OCI-LY7 (cell line): ENCODE measurements around the gene ARHGEF1.

ENCODE experiments used
- CTCF ChIP-seq: fragments of 200-600 bp; sonication (generic); conservative IDR thresholded peaks from 2 replicates; pipeline ENCODE4 v1.5.1; 2014; ENCODE audit warnings: mild to moderate bottlenecking, antibody characterized with exemption, low read length, moderate library complexity, mixed read lengths
- EZH2phosphoT487 ChIP-seq: fragments of 200-600 bp; sonication (generic); IDR thresholded peaks from 2 replicates; pipeline ENCODE4 v1.6.1; 2018; ENCODE audit warnings: low read depth, borderline replicate concordance, mild to moderate bottlenecking, mixed run types, antibody characterized with exemption, low read length, moderate library complexity, mixed read lengths

- TF ChIP-seq CTCF (no peak), EZH2phosphoT487 (no peak)
These were observed 43.8 kb upstream of the ARHGEF1 start for GRCh38 chr19:41839211-41839610.
